K562 (cell line): ENCODE results near the gene SLC35E1. TPM values are rescaled to one million over a fixed set of nuclear protein-coding genes. Genes with fewer than 3 reads are reported as not detected.

ENCODE experiments used
- ATAC-seq: fragments of 200-7000 bp; cut with Tn5 transposase; 3 replicates; pipeline ENCODE4 v1.9.1; 2020; ENCODE audit warnings: moderate library complexity
- BruUV-seq: library from RNA; stranded (reverse); fragments of 400-500 nt; replicated peaks from 2 replicates; lab custom pipeline; 2021; lab: Mats Ljungman, UMichigan
- CTCF ChIA-PET: fragments of 300-600 bp; formaldehyde crosslinking; extraction: SDS; loops from one replicate; lab custom pipeline; 2021; ENCODE audit warnings: low intra/inter-chr PET ratio; lab: Yijun Ruan, JAX
- POLR2A ChIA-PET: fragments of 300-600, 350-650 bp; sonication (Branson Sonifier 250); formaldehyde crosslinking; extraction: SDS; loops from one replicate; lab custom pipeline; 2021; ENCODE audit warnings: antibody characterized with exemption, inconsistent platforms; lab: Yijun Ruan, JAX
- DNase-seq, 4 experiments: peaks; one replicate each; pipeline versions ENCODE4 v3.0.0 to v3.0.0-alpha.2; 2011 to 2018; ENCODE audit warnings: low spot score in 3 of 4, mixed read lengths in 3 of 4; ENCODE audit errors: extremely low read depth in 1 of 4
- FAIRE-seq: peaks from 2 replicates; lab custom pipeline; 2011; peaks lifted over from hg19 to GRCh38; lab: Jason Lieb, UNC
- H2AFZ ChIP-seq: 2 replicates; pipeline ENCODE4 v1.6.0; 2011; ENCODE audit warnings: low read depth, low read length, control low read depth, inconsistent platforms
- H3K27ac ChIP-seq: fragments of 200-600 bp; 3 replicates; pipeline ENCODE4 v1.8.0; 2011; ENCODE audit warnings: low read depth, mild to moderate bottlenecking, control low read depth, inconsistent platforms, low read length, moderate library complexity, mixed read lengths; ENCODE audit errors: extremely low read depth
- H3K27me3 ChIP-seq, 2 experiments: fragments of 300-600 bp in 1 of 2; 2 replicates in 1 of 2; 3 replicates in 1 of 2; pipeline versions ENCODE4 v1.6.0 to v1.8.0; 2011; ENCODE audit warnings: inconsistent platforms in 2 of 2, low read length in 2 of 2, mild to moderate bottlenecking in 1 of 2, mixed read lengths in 1 of 2, moderate library complexity in 1 of 2; ENCODE audit not compliant: control insufficient read depth in 2 of 2, insufficient read depth in 2 of 2
- H3K36me3 ChIP-seq: fragments of 300-600 bp; 3 replicates; pipeline ENCODE4 v1.8.0; 2011; ENCODE audit warnings: mild to moderate bottlenecking, low read length, inconsistent platforms; ENCODE audit not compliant: control insufficient read depth, insufficient read depth
- H3K4me1 ChIP-seq, 2 experiments: fragments of 200-600 bp in 1 of 2; replicated peaks in 1 of 2; 2 replicates in 1 of 2; 3 replicates in 1 of 2; pipeline versions ENCODE4 v1.5.1 to v1.8.0; 2011; ENCODE audit warnings: inconsistent platforms in 2 of 2, low read length in 2 of 2, mild to moderate bottlenecking in 1 of 2, mixed read lengths in 1 of 2, moderate library complexity in 1 of 2; ENCODE audit not compliant: control insufficient read depth in 2 of 2, insufficient read depth in 2 of 2
- H3K4me2 ChIP-seq: 2 replicates; pipeline ENCODE4 v1.6.1; 2011; ENCODE audit warnings: low read length, control low read depth, inconsistent platforms, mixed read lengths; ENCODE audit not compliant: insufficient read depth
- H3K4me3 ChIP-seq: fragments of 200-600 bp; sonication (generic), shearing (Covaris generic); 2 replicates; pipeline ENCODE4 v1.5.1; 2016; ENCODE audit warnings: control low read depth, inconsistent platforms
- H3K79me2 ChIP-seq: fragments of 200-600 bp; 3 replicates; pipeline ENCODE4 v1.8.0; 2011; ENCODE audit warnings: low read length, inconsistent platforms; ENCODE audit not compliant: control insufficient read depth, insufficient read depth
- H3K9ac ChIP-seq, 2 experiments: 2 replicates each; pipeline versions ENCODE4 v1.6.0 to v1.6.1; 2011; ENCODE audit warnings: low read depth in 2 of 2, low read length in 2 of 2, control low read depth in 1 of 2, inconsistent platforms in 1 of 2, mild to moderate bottlenecking in 1 of 2, mixed read lengths in 1 of 2; ENCODE audit not compliant: insufficient read depth in 1 of 2
- H3K9me1 ChIP-seq: one replicate; pipeline ENCODE4 v1.6.0; 2011; ENCODE audit warnings: inconsistent platforms, mild to moderate bottlenecking, low read length, moderate library complexity; ENCODE audit not compliant: control insufficient read depth, insufficient read depth
- H3K9me3 ChIP-seq: replicated peaks from 2 replicates; pipeline ENCODE4 v1.5.1; 2011; ENCODE audit warnings: low read depth, low read length, inconsistent platforms; ENCODE audit not compliant: control insufficient read depth, insufficient read depth
- H4K20me1 ChIP-seq: replicated peaks from 2 replicates; pipeline ENCODE4 v1.6.1; 2011; ENCODE audit warnings: low read length, inconsistent platforms, mixed read lengths; ENCODE audit not compliant: control insufficient read depth, insufficient read depth
- FOXJ3 ChIP-seq: sonication (generic); formaldehyde crosslinking; IDR thresholded peaks from 2 replicates; pipeline ENCODE4 v1.4.0; 2020; ENCODE audit warnings: mild to moderate bottlenecking, missing genetic modification reagents
- MAFF ChIP-seq: IDR thresholded peaks from 2 replicates; pipeline ENCODE4 v1.6.1; 2012; ENCODE audit warnings: low read length, improper control_type of control experiment
- ZNF384 ChIP-seq: IDR thresholded peaks from 2 replicates; pipeline ENCODE4 v1.6.1; 2012; ENCODE audit warnings: low read depth, low read length, improper control_type of control experiment
- WGBS: fragments of 100-300 bp; shearing (Covaris generic); methylation state at CpG from one replicate; pipeline ENCODE4 v1.1.6; 2016; ENCODE audit warnings: low coverage, mixed read lengths; ENCODE audit not compliant: insufficient coverage; ENCODE audit errors: missing lambda C conversion rate; 5-methylcytosine and 5-hydroxymethylcytosine counted together
- in situ Hi-C: fragments of 300-500 bp; cut with MboI; formaldehyde crosslinking; loops from 4 replicates; pipeline ENCODE4 v1.15.0; 2018; ENCODE audit warnings: inconsistent platforms, mixed read lengths
- intact Hi-C: fragments of 100-400 bp; cut with micrococcal nuclease; formaldehyde crosslinking; loops from 2 replicates; pipeline ENCODE4 v1.14.2; 2022
- polyA plus RNA-seq, 8 experiments: library from polyadenylated mRNA; depleted of rRNA in 4 of 8; stranded (reverse) in 5 of 8; unstranded in 3 of 8; fragments of >200 nt; fragmentation: Nextera tagmentation in 2 of 8; fragmentation: Illumina TruSeq in 1 of 8; extraction: Ambion mirVana in 2 of 8; extraction: Trizol in 1 of 8; gene quantifications; 2 replicates each; pipeline versions ENCODE4 v1.2.1 to v1.2.3, GENCODE V29; 2011 to 2014; ENCODE audit warnings: inconsistent platforms in 1 of 8, missing spikeins in 1 of 8
- total RNA-seq, 7 experiments: library from RNA; depleted of rRNA in 6 of 7; stranded (reverse); fragments of >200 nt in 6 of 7; fragmentation: Illumina TruSeq in 2 of 7; extraction: Trizol in 2 of 7; gene quantifications; 2 replicates each; pipeline versions ENCODE4 v1.2.1 to v1.2.3, GENCODE V29; 2011 to 2021; ENCODE audit warnings: low replicate concordance in 1 of 7
- TF ChIP-seq, protein P1 (sequence below): fragments of 200-800 bp; sonication (Bioruptor generic); IDR thresholded peaks from 2 replicates; pipeline ENCODE4 v1.6.1; 2017; ENCODE audit warnings: missing genetic modification characterization, missing compliant biosample characterization
- TF ChIP-seq, protein P2 (sequence below): fragments of 450-650 bp; formaldehyde crosslinking; IDR thresholded peaks from 2 replicates; pipeline ENCODE4 v1.4.0; 2022; ENCODE audit warnings: missing genetic modification characterization
- TF ChIP-seq, protein P3 (sequence below): fragments of 250-450 bp; sonication (Bioruptor Pico); IDR thresholded peaks from 2 replicates; pipeline ENCODE4 v1.5.0; 2020; ENCODE audit warnings: mild to moderate bottlenecking, borderline replicate concordance

Gene SLC35E1
- total and polyA plus RNA-seq, 9 of the 15 experiments (the other 6 are each of a cell fraction or from before 2014, with no cell fraction given): 15.0 to 40.1 (median 25.7) TPM

DNA sequence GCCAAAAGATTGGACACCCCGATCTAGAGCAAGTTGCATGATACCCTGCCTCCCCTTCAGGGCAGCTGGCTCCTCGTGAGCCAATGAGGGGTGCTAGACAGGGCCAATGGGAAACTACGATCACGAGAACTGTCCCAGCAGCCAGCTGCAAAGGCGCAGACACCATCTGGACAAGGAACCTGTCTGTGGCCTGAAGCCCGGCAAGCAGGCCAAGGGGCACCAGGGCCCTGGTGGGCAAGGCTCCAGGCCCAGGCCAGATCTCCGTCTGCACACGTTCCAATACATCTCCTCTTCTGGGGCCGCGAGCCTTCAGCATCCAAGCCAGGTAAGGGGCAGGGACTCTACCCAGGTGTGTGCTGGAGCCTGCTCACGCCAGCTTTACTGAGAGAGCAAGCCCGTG lies 35.6 kb upstream of the SLC35E1 start (continued):
- no peak for TF ChIP-seq ZNF384
- TF ChIP-seq, protein P1, sequence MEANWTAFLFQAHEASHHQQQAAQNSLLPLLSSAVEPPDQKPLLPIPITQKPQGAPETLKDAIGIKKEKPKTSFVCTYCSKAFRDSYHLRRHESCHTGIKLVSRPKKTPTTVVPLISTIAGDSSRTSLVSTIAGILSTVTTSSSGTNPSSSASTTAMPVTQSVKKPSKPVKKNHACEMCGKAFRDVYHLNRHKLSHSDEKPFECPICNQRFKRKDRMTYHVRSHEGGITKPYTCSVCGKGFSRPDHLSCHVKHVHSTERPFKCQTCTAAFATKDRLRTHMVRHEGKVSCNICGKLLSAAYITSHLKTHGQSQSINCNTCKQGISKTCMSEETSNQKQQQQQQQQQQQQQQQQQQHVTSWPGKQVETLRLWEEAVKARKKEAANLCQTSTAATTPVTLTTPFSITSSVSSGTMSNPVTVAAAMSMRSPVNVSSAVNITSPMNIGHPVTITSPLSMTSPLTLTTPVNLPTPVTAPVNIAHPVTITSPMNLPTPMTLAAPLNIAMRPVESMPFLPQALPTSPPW (CRISPR knock-in tag): no peak
- no peak for TF ChIP-seq FOXJ3
- TF ChIP-seq, protein P2, sequence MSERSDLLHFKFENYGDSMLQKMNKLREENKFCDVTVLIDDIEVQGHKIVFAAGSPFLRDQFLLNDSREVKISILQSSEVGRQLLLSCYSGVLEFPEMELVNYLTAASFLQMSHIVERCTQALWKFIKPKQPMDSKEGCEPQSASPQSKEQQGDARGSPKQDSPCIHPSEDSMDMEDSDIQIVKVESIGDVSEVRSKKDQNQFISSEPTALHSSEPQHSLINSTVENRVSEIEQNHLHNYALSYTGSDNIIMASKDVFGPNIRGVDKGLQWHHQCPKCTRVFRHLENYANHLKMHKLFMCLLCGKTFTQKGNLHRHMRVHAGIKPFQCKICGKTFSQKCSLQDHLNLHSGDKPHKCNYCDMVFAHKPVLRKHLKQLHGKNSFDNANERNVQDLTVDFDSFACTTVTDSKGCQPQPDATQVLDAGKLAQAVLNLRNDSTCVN: no peak
- TF ChIP-seq, protein P3, sequence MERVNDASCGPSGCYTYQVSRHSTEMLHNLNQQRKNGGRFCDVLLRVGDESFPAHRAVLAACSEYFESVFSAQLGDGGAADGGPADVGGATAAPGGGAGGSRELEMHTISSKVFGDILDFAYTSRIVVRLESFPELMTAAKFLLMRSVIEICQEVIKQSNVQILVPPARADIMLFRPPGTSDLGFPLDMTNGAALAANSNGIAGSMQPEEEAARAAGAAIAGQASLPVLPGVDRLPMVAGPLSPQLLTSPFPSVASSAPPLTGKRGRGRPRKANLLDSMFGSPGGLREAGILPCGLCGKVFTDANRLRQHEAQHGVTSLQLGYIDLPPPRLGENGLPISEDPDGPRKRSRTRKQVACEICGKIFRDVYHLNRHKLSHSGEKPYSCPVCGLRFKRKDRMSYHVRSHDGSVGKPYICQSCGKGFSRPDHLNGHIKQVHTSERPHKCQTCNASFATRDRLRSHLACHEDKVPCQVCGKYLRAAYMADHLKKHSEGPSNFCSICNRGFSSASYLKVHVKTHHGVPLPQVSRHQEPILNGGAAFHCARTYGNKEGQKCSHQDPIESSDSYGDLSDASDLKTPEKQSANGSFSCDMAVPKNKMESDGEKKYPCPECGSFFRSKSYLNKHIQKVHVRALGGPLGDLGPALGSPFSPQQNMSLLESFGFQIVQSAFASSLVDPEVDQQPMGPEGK (CRISPR knock-in tag): no peak

DNA sequence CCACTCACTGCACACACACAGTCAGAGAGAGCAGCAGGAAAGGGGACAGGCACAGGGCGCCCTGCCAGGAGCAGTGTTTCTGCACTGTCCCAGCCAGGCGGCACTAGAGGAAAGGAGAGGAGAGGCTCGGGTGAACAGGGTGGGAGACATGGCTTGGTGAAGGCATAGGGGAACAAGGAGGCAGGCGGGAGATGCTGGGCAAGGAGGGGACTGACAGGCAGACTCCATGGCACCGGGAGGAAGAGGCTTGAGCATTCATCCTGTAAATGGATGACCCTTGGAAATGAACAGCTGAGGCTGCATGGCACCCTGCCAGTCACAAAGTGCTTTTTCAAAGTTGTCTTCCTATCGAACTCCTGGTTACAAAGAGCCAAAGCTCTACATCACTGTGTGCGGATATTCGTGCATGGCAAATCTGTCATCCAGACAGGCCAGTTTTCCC lies 33.4 kb upstream of the SLC35E1 start:
- Histone ChIP-seq H3K4me1 (peaks cover 4 to 31% of the 10 kb centered on the region in 2 experiments; a peak in 4 of 5 replicates), H3K27me3 (no peaks in the 10 kb centered on the region), H3K36me3 (peaks cover 24% of the 10 kb centered on the region), H4K20me1 (peaks cover 64% of the 10 kb centered on the region), H3K4me3 (no peak overlapping the region), H3K4me2 (no peak overlapping the region), H3K27ac (no peak overlapping the region), H3K9ac (peak overlapping the region in 1 of 2 experiments; percentile 71; a peak in 2 of 4 replicates), H3K9me3 (no peaks in the 10 kb centered on the region), H3K9me1 (peaks cover 15% of the 10 kb centered on the region), H2AFZ (no peak overlapping the region), H3K79me2 (peaks cover 97% of the 10 kb centered on the region)
- FAIRE-seq: no peak
- no peak for DNase-seq
- CTCF ChIA-PET: no interaction called here
- peak; percentile 16; the same call in 2 of the 3 replicates for ATAC-seq
- in situ Hi-C loops: no loop called here
- no peak for TF ChIP-seq MAFF
- 72% methylated on average over 8 of the region's 8 CpGs for WGBS
- no TSS peak for BruUV-seq
- POLR2A ChIA-PET: interaction anchor here (0.5 to 1.1 kb wide), 3 partner anchors 19 to 189 kb away, joined by 3 read pairs; no protein-coding TSS in a partner anchor
- intact Hi-C loops: no loop called here
